SK-N-SH treated with all-trans-retinoic acid at 6 μM for 48 hours (cell line): ENCODE measurements around the gene GUK1.
"Not testable (repeated sequence)": the region's sequence is repeated elsewhere in the genome, so short reads cannot be mapped to it uniquely, and the experiment has no call there.

Source experiments
- ATAC-seq: fragments of 200-7000 bp; cut with Tn5 transposase; 3 replicates; pipeline ENCODE4 v1.9.1; 2020; ENCODE audit warnings: mild to moderate bottlenecking, moderate library complexity
- ARNTL ChIP-seq: fragments of 450-650 bp; formaldehyde crosslinking; IDR thresholded peaks from 2 replicates; pipeline ENCODE4 v1.5.0; 2020; ENCODE audit warnings: low read depth, mild to moderate bottlenecking, moderate library complexity, borderline replicate concordance
- BACH2 ChIP-seq: fragments of 250-450 bp; sonication (Bioruptor Pico); IDR thresholded peaks from 2 replicates; pipeline ENCODE4 v1.9.0; 2021; ENCODE audit warnings: mild to moderate bottlenecking, borderline replicate concordance
- CREB5 ChIP-seq: fragments of 250-450 bp; sonication (Bioruptor Pico); IDR thresholded peaks from 2 replicates; pipeline ENCODE4 v1.5.1; 2020; ENCODE audit warnings: low read depth, mild to moderate bottlenecking, moderate library complexity
- CSDC2 ChIP-seq: fragments of 250-450 bp; sonication (Bioruptor Pico); IDR thresholded peaks from 2 replicates; pipeline ENCODE4 v1.5.0; 2020; ENCODE audit warnings: mild to moderate bottlenecking, moderate library complexity
- CSRNP3 ChIP-seq: fragments of 250-450 bp; sonication (Bioruptor Pico); IDR thresholded peaks from 2 replicates; pipeline ENCODE4 v1.5.1; 2021; ENCODE audit warnings: mild to moderate bottlenecking, moderate library complexity
- ESRRG ChIP-seq: fragments of 250-450 bp; sonication (Bioruptor Pico); IDR thresholded peaks from 2 replicates; pipeline ENCODE4 v1.6.1; 2021; ENCODE audit warnings: mild to moderate bottlenecking
- GLIS3 ChIP-seq: fragments of 250-450 bp; sonication (Bioruptor Pico); IDR thresholded peaks from 2 replicates; pipeline ENCODE4 v1.5.0; 2020; ENCODE audit warnings: mild to moderate bottlenecking, moderate library complexity
- ISL1 ChIP-seq: fragments of 250-450 bp; sonication (Bioruptor Pico); IDR thresholded peaks from 2 replicates; pipeline ENCODE4 v2.1.2; 2022; ENCODE audit warnings: mild to moderate bottlenecking, moderate library complexity
- OSR1 ChIP-seq: fragments of 250-450 bp; sonication (Bioruptor Pico); IDR thresholded peaks from 2 replicates; pipeline ENCODE4 v1.8.0; 2022; ENCODE audit warnings: moderate library complexity, mild to moderate bottlenecking, inconsistent platforms
- PATZ1 ChIP-seq: fragments of 250-450 bp; sonication (Bioruptor Pico); IDR thresholded peaks from 2 replicates; pipeline ENCODE4 v1.8.0; 2020; ENCODE audit warnings: mild to moderate bottlenecking, moderate library complexity, borderline replicate concordance
- PPARA ChIP-seq: fragments of 250-450 bp; sonication (Bioruptor Pico); IDR thresholded peaks from 2 replicates; pipeline ENCODE4 v1.5.0; 2020; ENCODE audit warnings: mild to moderate bottlenecking, borderline replicate concordance
- RARB ChIP-seq: fragments of 250-450 bp; sonication (Bioruptor Pico); IDR thresholded peaks from 2 replicates; pipeline ENCODE4 v1.8.0; 2021; ENCODE audit warnings: mild to moderate bottlenecking, moderate library complexity
- SNAI2 ChIP-seq: fragments of 250-450 bp; sonication (Bioruptor Pico); IDR thresholded peaks from 2 replicates; pipeline ENCODE4 v1.5.0; 2020; ENCODE audit warnings: mild to moderate bottlenecking, moderate library complexity
- TCF4 ChIP-seq: fragments of 250-450 bp; sonication (Bioruptor Pico); IDR thresholded peaks from 2 replicates; pipeline ENCODE4 v1.8.0; 2021; ENCODE audit warnings: mild to moderate bottlenecking, moderate library complexity, borderline replicate concordance
- TOX ChIP-seq: fragments of 250-450 bp; sonication (Bioruptor Pico); IDR thresholded peaks from 2 replicates; pipeline ENCODE4 v1.8.0; 2021; ENCODE audit warnings: mild to moderate bottlenecking, moderate library complexity, borderline replicate concordance
- TSHZ2 ChIP-seq: fragments of 250-450 bp; sonication (Bioruptor Pico); IDR thresholded peaks from 2 replicates; pipeline ENCODE4 v1.5.0; 2020; ENCODE audit warnings: mild to moderate bottlenecking, moderate library complexity
- ZC3H10 ChIP-seq: fragments of 250-450 bp; sonication (Bioruptor Pico); IDR thresholded peaks from 2 replicates; pipeline ENCODE4 v1.5.1; 2021; ENCODE audit warnings: mild to moderate bottlenecking, moderate library complexity
- ZFP3 ChIP-seq: fragments of 250-450 bp; sonication (Bioruptor Pico); IDR thresholded peaks from 2 replicates; pipeline ENCODE4 v1.5.0; 2020; ENCODE audit warnings: mild to moderate bottlenecking, moderate library complexity
- ZFP30 ChIP-seq: fragments of 450-650 bp; formaldehyde crosslinking; IDR thresholded peaks from 2 replicates; pipeline ENCODE4 v1.5.0; 2022; ENCODE audit warnings: mild to moderate bottlenecking, moderate library complexity
- ZNF70 ChIP-seq: fragments of 450-650 bp; formaldehyde crosslinking; IDR thresholded peaks from 2 replicates; pipeline ENCODE4 v1.5.0; 2020; ENCODE audit warnings: mild to moderate bottlenecking, moderate library complexity

Gene GUK1

GRCh38 chr1:228109962-228110488, 30.1 kb upstream of the GUK1 start (continued):
- TF ChIP-seq CREB5 (CRISPR knock-in tag), result no peak
- no peak for TF ChIP-seq TCF4
- TF ChIP-seq TSHZ2, result no peak
- no peak for TF ChIP-seq CSDC2 (CRISPR knock-in tag)

- no peak for ATAC-seq
- TF ChIP-seq SNAI2 (CRISPR knock-in tag) (no peak), PATZ1 (CRISPR knock-in tag) (no peak), ISL1 (no peak), ZFP30 (CRISPR knock-in tag) (no peak), ZNF70 (CRISPR knock-in tag) (no peak), ESRRG (no peak), GLIS3 (CRISPR knock-in tag) (no peak), TSHZ2 (no peak), ZFP3 (no peak), CREB5 (CRISPR knock-in tag) (no peak), TOX (CRISPR knock-in tag) (no peak), PPARA (CRISPR knock-in tag) (no peak), ZC3H10 (CRISPR knock-in tag) (no peak), OSR1 (CRISPR knock-in tag) (no peak), CSDC2 (CRISPR knock-in tag) (no peak), BACH2 (CRISPR knock-in tag) (no peak), RARB (no peak), CSRNP3 (CRISPR knock-in tag) (no peak), TCF4 (no peak), ARNTL (CRISPR knock-in tag) (no peak)
Observed at GRCh38 chr1:228110556-228110955, 29.5 kb upstream of the GUK1 start.

- ATAC-seq, result not testable (repeated sequence)
Observed at GRCh38 chr1:228111315-228111714, 28.8 kb upstream of the GUK1 start.
